Measurements from ENCODE around the gene PTPRN2.

- no peak for TF ChIP-seq CTCF (IDR thresholded peaks at IDR 0.05)
- no peak for TF ChIP-seq EP300 (IDR thresholded peaks at IDR 0.05)
Measured at GRCh38 chr7:157811946-157812345, 775.7 kb downstream of the PTPRN2 start.
